ENCODE data around the gene TMOD3.
"Not testable (repeated sequence)": the region's sequence is repeated elsewhere in the genome, so short reads cannot be mapped to it uniquely, and the experiment has no call there.

Gene TMOD3

DNA sequence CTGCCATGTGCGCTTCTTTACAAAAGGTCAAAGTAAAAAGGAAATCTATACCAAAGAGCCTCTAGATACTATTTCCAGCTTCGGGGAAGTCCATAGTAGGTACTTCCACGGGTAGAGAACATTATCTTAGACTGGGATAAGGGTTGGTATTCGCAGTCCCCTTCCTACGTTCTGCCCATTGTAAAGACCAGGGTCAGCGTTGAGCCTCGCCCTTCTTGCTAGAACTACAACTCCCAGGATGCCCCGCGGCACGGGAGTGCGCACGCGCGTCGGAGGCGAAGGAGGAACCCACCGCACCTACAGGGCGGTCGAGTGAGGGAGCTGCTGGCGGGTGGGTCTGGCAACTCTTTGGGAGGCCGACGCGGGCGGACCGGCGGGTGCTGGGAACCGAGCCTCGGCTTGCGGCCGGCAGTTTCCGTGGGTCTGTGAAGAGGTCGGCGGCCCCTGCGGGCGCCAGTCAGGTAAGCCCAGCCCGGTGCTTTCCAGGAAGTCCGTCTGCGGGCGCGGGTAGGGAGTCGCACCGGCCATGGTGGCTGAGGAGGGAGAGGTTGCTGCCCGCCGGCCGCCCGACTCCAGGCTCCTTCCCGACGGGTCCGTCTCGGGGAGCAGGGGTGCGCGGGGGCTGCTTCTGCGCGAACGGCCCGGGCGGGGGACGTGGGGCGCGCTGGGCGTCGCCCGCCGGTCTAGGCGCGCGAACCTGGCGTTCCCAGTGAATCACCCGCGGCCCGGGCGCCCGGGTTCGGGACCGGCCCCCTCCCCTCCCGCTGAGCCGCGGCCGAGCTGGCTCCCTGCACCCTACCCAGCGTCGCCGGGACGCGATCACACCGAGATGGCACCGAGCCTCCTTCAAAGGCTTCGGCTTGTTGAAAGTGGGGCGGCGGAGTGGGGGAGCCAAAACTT lies at the start of gene TMOD3:
TMOD3 (plus strand) TSS at position 278 of the 900 bp plus-strand sequence. CDS start 33,232 bp downstream, outside the sequence.
- peak; percentile 81 to 82 for DNase-seq (ENCODE audit: low read depth in 2 of 2)

DNA sequence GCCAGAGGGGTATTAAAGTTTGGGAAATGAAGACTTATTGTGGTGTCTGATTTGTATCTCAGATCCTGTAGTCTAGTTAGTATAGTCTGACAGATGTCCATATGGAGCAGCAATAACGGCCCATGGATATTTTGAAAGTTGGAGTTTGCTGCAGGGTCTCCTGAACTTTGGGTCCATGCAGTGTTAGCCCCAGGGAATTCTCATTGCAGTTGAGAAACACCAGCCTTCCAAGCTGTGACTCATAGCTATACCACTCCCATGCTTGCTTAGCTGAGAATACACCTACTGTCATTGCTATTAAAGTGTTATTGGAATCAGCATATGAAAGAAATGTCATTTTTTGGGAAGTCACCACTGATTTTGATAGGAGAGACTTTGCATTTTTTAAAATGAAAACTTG lies 48.8 kb upstream of the TMOD3 start:
- DNase-seq (ENCODE audit: low read depth in 2 of 2) = no peak

DNA sequence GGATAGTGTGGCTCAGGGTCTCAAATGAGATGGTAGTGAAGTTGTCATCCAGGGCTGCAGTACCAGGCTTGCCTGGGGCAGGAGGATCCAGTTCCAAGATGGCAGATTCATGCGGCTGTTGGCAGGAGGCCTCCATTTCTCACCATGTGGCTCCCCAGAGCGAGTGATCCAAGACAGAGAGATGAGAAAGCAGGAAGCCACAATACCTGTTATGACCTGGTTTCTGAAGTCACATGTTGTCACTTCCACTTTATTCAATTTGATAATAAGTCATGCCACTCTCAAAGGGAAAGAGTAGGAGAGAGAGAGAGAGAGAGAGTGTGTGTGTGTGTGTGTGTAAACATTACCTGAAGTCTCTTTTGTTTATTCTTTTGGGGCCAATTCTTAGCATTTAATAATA lies 47.9 kb upstream of the TMOD3 start:
- DNase-seq (ENCODE audit: low read depth in 2 of 2) = no peak

DNA sequence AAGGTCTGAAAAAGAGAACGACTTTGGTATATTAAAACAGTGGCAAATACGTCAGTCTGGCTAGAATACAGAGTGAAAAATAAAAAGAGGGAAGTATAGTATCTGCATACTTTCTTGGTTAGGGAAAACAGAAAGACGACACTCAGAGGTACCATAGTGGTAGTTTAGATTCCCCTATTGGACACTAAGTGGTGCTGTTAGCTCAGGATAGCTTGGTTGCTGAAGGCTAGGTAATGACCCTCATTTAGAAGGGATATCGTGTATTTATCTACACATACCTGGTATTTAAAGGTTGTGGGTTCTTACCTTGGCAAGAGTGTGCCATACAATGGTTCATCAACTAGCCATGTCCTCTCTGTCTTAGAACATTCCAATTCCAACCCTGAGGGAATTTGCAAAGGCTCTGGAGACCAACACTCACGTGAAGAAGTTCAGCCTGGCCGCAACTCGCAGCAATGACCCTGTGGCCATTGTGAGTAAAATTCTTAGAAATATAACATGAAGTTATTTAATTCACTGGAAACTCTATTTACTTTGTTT lies 47.0 kb upstream of the TMOD3 start:
- DNase-seq (ENCODE audit: low read depth in 2 of 2) = no peak

DNA sequence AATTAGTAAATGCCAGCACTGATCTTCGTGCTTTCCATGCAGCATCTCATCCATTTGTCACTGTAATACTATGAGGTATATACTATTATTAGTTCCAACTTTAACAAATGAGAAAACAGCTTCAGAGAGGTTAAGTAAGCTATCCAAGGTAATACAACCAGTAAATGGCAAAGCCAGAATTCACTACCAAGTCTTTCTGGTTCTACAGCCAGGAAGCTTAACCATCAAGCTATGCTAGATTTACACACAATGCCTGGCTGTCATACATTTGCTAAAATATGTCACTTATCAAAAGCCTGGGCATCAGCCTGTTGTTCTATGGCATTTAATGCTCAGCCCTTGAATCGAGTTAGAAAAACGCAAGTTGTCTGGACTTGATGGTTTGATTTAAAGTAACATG lies 45.5 kb upstream of the TMOD3 start:
- no peak for DNase-seq (ENCODE audit: low read depth in 2 of 2)

DNA sequence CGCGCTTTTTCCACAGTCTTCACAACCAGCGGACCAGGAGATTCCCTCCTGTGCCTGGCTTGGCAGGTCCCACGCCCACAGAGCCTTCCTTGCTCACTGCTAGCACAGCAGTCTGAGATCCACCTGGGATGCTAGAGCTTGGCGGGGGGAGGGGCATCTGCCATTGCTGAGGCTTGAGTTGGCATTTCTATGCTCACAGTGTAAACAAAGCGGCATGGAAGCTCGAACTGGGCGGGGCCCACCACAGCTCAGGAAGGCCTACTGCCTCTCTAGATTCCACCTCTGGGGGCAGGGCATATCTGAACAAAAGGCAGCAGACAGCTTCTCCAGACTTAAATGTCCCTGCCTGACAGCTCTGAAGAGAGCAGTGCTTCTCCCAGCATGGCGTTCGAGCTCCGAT lies 42.3 kb upstream of the TMOD3 start:
- not testable (repeated sequence) for DNase-seq (ENCODE audit: low read depth in 2 of 2)

DNA sequence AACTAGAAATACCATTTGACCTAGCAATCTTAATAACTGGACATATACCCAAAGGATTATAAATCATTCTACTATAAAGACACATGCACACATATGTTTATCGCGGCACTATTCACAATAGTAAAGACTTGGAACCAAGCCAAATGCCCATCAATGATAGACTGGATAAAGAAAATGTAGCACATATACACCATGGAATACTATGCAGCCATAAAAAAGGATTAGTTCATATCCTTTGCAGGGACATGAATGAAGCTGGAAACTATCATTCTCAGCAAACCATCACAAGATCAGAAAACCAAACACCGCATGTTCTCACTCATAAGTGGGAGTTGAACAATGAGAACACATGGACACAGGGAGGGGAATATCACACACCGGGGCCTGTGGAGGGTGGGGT lies 37.0 kb upstream of the TMOD3 start:
- DNase-seq (ENCODE audit: low read depth in 2 of 2) = not testable (repeated sequence)

DNA sequence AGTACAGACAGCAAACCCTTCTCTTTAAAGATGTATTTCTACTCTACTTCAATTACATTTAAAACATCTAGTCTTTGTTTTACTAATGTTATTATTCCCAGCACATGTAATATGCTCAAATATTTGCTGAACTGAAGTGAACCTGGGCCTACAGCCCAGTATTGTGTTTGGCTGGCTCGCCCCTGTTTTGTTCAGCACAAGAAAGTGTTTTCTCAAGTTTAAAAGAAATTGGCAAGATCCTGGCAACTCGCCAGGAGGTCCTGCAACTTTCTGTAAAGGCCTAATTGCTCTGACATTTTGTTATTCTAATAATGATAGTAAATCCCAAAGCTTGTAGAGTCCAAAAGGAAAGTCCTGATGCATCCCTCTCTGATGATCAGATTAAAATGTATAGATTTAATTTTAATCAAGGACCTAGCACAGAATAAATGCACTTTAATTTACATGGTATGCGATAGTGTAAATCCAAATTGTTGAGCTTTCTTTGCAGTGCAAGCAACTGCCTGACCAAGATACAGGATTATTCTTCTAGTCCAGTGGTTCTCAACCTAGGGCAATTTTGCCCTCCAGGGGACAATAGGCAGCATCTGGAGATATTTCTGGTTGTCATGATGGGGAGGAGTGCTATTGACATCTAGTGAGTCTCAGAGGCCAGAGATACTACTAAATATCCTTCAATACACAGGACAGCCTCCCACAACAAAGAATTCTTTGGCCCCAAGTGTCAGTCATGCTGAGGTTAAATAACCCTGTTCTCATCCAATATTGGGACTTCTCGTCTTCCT lies 35.7 kb upstream of the TMOD3 start:
- no peak for DNase-seq (ENCODE audit: low read depth in 2 of 2)

DNA sequence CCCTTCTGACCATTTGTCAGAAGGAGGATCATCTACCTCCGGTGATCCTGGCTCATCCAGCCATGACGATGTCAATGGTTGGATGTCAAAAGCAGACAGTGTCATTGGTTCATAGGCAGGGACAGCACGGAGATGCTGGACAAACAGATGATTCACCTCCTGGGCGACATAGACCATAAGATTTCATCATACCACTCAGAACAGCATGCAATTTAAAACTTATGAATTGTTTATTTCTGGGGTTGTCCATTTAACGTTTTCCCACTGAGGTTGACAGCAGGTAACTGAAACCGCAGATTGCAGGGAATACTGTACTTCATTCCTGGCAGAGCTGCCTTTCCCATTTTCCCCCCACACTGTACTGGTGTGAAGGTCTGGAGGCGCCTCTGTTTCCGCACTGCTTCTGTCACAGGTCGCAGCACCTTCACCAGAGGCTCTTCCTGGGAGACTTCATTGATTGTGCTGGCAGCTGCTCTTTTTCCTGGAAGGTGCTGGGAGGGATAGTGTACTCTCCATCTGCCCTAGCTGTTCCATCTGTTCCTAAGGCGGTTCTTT lies 32.5 kb upstream of the TMOD3 start:
- no peak for DNase-seq (ENCODE audit: low read depth in 2 of 2)

DNA sequence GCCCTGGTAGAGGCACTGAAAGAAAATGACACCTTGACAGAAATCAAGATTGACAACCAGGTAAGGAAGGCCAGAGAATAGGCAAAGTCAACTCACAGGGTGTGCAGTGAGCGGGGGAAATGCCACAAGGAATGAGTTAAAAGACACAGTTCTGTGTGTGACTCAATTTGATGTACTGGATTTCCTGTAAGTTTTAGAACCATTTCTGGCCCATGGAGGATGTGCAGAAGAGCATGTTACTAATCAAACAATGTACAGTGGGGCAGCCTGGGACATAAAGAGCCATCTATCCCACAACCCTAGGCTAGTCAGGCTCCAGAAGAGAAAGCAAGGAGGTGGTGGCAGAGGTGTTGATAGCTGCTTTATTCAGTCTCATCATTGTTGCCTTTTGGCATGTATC lies 31.2 kb upstream of the TMOD3 start:
- DNase-seq (ENCODE audit: low read depth in 2 of 2) = no peak

DNA sequence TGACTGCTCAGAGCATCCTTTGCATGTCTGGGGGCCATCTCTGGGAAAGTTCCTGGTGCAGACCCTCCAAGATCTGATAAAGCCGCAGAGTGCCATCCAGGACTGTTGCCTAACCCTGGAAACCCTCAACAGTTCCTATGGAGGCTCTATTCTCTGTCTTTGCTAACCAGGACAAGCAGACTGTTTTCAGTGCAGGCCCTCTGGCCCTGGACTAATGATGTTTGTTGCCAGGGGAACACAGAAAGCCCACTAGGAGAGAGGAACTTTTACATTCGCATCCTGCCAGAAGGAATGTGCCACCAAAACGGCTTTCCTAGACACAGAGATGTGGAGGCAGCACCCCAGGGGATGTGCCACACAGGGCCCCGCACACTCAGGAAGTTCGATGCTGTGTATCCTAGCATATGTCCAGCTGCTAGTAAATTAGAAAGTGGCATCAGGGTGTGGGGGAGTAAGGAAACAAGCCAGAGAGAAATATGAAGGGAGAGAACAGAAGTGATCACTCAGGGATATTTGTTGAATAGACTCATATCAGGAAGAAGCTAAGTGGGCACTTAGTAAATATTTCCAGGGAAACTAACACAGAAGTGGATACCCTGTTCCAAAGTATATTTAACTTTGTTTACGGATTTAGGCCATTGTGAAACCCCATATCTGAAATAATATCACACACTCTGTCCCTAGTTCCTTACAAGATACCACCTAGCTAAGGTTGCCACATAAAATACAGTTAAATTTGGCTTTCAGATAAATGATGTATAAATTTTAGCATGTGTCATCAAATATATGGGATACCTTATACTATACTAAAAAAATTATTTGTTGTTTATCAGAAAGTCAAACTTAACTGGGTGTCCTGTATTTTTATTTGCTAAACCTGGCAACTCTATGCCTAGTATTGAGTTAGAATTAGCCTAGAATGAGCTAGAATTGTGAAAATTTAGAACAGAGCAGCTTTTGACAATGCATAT lies 29.9 kb upstream of the TMOD3 start:
- DNase-seq (ENCODE audit: low read depth in 2 of 2) = no peak

DNA sequence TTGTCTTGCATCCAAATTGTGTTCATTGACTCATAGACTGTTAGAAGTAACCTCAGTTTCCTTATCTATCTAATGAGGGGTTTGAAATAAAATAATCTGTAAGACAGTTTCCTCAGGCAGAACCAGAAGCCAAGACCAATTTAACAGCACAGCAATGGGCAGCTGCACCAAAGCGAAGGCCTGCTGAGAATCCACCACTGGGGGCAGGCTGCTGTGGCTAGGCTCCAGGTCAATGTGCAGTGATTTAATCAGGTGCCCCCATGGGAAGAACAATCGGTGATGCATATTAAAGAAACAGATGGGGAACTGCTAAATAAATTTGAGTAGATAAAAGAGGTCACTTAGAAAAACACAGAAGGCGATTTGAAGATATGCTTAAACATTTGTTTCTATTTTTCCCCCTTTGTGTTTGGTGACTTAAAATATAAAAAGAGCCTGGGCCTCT lies 28.0 kb upstream of the TMOD3 start:
- no peak for DNase-seq (ENCODE audit: low read depth in 2 of 2)

DNA sequence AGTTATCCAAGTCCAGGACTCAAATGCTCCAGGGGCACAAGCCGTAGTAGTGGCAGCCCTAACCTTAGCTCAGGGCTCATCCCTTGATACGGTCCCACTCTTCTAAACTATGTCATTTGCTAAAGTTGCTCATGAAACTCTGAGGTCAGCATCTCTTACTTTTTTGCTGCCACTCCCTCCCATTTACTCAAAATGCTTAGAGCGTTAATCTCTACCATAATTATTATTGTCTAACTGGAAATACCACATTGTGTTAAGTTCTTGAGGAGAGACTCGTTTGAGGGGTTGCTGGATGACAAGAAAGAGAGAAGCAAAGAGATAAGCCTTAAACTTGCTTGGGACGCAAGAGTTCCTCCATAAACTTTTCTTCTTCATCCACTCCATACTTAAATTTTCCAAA lies 26.9 kb upstream of the TMOD3 start:
- no peak for DNase-seq (ENCODE audit: low read depth in 2 of 2)

DNA sequence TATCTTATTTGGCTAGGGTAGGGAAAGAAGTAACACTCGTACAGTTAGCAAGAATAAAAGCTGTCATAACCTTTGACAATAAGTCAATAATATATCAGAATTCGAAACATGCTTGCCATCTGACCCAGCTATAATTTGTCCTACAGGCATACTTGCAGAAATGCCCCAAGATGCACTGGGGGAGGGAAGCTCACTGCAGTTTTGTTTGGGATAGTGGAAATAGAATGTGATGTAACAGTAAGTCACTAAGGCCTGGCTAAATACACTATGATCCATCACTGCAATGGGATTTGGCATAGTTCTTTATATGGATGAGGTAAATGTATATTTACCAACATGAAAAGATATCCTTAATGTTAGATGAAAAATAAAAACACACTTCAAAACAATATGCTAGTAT lies 25.5 kb upstream of the TMOD3 start:
- DNase-seq (ENCODE audit: low read depth in 2 of 2) = no peak

DNA sequence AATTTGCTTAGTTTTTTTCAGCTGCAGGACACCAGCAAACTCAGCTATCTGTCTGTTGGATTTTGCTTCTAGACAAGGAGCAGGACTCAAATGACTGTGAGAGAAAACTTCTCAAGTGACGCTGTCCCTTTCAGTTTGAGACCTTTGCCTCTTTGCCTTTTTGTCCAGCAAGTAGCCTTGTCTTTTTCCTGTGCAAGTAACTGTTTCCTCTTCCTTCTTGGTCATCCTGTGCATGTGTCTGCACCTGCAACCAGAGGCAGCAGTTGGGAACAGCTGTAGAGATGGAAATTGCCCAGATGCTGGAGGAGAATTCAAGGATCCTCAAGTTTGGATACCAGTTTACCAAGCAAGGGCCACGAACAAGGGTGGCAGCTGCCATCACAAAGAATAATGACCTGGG lies 23.3 kb upstream of the TMOD3 start:
- no peak for DNase-seq (ENCODE audit: low read depth in 2 of 2)

DNA sequence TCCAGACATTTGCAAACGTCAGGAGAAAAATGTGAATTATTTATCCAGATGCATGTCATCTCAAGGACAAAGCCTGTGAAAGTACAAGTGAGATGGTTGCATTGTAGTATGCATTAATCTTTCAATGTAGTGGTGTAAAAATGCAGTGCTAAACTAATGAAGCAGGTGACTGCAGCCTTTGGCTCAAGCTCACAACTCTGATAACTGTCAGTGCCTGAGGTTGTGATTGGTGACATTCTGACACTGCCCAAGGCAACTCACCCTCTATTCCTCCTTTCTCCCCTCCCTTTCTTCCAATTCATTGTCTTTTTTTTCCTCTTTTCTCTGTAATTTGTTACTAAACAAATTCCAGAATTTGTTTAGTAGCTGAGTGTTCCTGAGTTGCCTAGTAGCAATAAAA lies 20.0 kb upstream of the TMOD3 start:
- DNase-seq (ENCODE audit: low read depth in 2 of 2) = no peak

DNA sequence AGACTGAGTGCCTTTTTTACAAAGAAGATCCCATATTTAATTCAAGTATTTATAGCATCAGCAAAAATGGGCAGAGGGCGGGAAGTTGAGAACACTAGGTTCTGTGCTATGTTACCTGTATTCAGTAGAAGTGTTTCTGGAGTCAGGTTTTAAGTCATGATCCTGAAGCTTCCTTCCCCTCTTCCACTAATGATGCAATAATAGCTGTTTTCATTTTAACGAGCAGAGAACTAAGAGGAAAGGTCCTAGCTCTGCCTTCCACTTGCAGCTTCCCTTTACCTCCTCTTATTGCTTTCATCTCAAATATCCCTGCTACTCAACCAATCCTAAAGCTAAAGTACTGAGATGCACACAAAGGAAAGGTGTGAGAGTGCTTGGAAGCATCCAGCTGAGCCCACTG lies 16.9 kb upstream of the TMOD3 start:
- no peak for DNase-seq (ENCODE audit: low read depth in 2 of 2)

DNA sequence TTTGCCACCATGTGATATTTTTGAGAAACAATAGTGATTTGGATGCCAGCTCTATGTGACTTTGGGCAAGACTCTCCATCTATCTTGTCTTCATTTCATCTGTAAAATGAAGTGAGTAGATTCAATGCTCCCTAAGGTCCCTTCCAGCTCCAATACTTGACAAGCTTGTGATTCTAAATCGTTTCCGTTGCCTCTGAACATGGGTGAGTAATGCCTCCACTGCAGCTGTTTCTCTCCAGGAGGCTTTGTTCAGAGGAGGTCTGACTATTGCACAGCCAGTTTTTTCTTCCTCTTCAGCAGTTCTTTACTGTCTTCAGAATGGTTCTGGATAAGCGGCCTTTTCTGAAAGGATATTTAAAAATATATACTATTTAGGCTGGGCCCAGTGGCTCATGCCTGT lies 14.8 kb upstream of the TMOD3 start:
- DNase-seq (ENCODE audit: low read depth in 2 of 2) = no peak

DNA sequence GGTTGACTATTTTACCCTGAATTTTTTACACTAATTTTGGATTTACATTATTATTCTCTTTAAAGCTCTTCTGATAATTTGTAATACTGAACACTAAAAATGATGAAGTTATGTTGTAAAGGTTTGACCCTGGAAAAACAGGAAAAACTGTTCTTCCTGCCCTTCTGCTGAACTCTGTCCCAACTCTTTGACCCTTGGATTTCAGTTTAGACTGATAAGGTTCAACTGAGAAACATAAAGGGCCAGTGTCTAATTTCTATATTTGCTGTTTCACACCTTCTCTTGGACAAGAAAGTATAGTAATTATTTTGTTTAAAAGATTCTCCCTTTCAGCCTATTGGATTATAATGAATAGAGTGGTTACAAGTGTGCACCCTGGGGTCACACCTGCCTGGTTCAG lies 12.8 kb upstream of the TMOD3 start:
- DNase-seq (ENCODE audit: low read depth in 2 of 2) = no peak

DNA sequence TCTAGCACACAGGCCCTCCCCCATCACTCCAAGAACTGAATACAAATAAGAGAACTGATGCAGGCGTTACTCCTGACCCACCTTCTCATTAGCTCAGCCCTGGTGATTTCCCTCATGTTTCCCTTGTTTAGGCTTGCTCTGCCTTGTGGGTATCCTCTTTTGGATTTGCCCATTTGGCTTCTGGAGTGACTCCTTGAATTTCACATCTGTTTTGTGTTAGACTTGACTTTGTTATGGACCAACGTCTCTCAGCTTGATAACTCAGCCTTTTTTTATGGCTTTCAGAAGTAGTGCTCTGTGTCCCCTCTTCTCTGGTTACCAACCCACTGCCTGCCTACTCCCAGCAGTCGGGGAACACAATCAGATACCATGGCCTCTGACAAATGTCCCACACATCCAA lies 11.3 kb upstream of the TMOD3 start:
- DNase-seq (ENCODE audit: low read depth in 2 of 2) = no peak

DNA sequence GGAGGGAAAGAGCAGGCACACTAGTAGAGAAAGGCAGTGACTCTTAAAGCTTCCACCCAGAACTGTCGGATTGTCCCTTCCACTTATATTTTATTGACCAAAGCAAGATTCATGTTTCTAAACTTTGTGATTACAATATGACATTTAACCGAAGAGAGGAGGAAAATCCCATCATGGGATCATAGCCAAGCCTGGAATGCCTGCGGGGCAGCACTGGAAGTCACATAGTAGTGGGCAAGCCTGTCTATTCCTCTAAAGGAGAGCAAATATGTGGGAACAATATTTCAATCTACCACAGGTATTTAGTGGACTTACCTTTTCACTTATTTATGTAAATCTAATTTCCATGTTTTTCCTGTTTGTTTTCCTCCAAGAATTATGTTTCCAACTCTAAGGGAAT lies 3.8 kb upstream of the TMOD3 start:
- no peak for DNase-seq (ENCODE audit: low read depth in 2 of 2)
